ENCODE data around the gene HAGH.

DNA sequence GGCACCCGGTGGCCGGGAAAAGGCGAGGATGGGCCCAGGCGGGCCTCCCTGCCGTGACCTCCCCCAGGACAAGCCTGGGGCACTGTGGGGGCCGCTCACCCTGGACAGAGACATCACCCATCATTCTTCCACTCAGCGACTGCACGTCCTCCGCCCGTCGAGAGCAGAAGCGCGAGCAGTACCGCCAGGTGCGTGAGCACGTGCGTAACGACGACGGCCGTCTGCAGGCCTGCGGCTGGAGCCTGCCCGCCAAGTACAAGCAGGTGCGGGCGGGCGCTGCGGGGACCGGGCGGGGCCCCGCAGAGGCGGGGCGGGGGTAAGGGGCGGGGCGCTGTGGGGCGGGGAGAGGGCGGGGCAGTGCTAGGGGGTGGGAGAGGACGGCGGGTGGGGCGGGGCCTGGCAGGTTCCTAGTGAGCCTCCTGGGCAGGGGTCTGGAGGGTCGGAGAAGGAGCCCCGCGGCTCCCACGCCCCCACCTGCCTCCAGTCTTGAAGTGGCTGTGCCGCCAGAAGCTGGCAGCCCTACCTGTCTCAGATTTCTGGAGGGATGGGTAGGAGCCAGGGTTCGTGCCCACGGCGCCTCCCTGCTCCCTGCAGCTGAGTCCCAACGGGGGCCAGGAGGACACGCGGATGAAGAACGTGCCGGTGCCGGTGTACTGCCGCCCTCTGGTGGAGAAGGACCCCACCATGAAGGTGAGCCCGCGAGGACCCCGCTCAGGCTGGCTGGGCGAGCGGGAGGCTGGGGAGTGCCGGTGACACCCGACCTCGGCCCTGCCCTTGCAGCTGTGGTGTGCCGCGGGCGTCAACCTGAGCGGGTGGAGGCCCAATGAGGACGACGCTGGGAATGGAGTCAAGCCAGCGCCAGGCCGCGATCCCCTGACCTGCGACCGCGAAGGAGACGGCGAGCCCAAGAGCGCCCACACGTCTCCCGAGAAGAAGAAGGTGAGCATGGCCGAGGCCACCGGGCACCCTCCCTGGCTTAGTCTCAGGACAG lies 62.8 kb downstream of the HAGH start:
- TF ChIP-seq KAT7 (CRISPR knock-in tag; IDR thresholded peaks at IDR 0.05; ENCODE audit: borderline replicate concordance) (0 out of 2 replicates have a peak, but pooled peaks have one; percentile 85), ZBTB21 (CRISPR knock-in tag; IDR thresholded peaks at IDR 0.05; ENCODE audit: borderline replicate concordance) (peak; percentile 89), USF2 (CRISPR knock-in tag; IDR thresholded peaks at IDR 0.05) (no peak), MAX (CRISPR knock-in tag; IDR thresholded peaks at IDR 0.05) (peak; percentile 96), ATF3 (CRISPR knock-in tag; conservative IDR thresholded peaks at IDR 0.05) (0 out of 2 replicates have a peak, but pooled peaks have one; percentile 42), ZBTB43 (CRISPR knock-in tag; IDR thresholded peaks at IDR 0.05) (peak; percentile 70; the same call in 1 of the 2 replicates), ZNF121 (CRISPR knock-in tag; IDR thresholded peaks at IDR 0.05) (0 out of 2 replicates have a peak, but pooled peaks have one; percentile 64), RORB (CRISPR knock-in tag; IDR thresholded peaks at IDR 0.05) (no peak)
- TF ChIP-seq, protein P1, sequence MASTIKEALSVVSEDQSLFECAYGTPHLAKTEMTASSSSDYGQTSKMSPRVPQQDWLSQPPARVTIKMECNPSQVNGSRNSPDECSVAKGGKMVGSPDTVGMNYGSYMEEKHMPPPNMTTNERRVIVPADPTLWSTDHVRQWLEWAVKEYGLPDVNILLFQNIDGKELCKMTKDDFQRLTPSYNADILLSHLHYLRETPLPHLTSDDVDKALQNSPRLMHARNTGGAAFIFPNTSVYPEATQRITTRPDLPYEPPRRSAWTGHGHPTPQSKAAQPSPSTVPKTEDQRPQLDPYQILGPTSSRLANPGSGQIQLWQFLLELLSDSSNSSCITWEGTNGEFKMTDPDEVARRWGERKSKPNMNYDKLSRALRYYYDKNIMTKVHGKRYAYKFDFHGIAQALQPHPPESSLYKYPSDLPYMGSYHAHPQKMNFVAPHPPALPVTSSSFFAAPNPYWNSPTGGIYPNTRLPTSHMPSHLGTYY (CRISPR knock-in tag; IDR thresholded peaks at IDR 0.05): no peak

Data from WTC11 (cell line).